ENCODE data around the gene ADAMTS2.

GRCh38 chr5:179180061-179180610, 165.1 kb downstream of the ADAMTS2 start:
- TF ChIP-seq CTCF (IDR thresholded peaks at IDR 0.05): no peak
- no peak for TF ChIP-seq POLR2A (IDR thresholded peaks at IDR 0.05)
